ENCODE data around the gene ITGB8.

The ITGB8 gene

GRCh38 chr7:20343941-20344340 is 13.2 kb downstream of the ITGB8 start:
- DNase-seq, result no peak

DNA sequence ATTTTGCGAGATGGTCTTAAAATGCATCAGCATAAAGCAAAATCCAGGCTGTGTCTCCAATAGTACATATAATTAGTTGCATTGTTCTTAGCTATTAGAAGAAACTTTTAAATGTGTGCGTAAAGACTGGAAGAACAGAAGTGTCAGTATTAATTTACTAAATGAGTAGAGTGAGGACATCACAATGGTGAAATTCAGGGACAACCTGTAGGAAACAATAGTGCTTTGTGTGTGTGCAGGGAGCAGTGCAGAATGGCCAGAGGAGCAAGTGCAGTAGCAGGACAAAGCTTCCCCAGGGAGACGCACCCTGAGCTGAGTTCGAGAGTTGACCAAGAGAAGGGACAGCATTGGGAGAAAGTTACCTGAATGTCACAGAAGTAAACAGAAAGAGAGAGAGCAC is 13.7 kb downstream of the ITGB8 start:
- DNase-seq, result no peak

GRCh38 chr7:20346577-20346976 is 15.9 kb downstream of the ITGB8 start:
- no peak for DNase-seq

DNA sequence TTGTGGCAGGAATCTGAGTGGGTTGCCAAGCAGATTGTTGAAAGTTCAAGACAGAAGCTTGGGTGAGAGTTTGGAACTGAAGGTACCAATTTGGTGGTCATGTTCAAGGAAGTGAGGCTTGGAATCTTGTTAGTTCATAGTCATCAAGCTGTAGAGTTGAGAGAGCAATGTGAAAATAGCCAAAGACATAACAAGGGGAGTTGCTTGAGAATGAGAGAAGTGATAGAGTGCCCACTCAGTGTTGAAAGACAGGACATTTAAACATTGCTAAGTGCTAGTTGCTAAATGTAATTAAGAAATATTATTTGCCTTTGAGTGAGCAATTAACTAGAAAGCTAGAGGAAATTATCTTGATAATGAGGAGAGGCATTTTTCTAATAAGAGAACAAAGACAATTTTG is 17.0 kb downstream of the ITGB8 start:
- no peak for DNase-seq

- DNase-seq, result no peak
These were observed 17.6 kb downstream of the ITGB8 start for GRCh38 chr7:20348125-20348807.

- DNase-seq, result no peak
These were observed 19.8 kb downstream of the ITGB8 start for GRCh38 chr7:20350518-20350951.

DNA sequence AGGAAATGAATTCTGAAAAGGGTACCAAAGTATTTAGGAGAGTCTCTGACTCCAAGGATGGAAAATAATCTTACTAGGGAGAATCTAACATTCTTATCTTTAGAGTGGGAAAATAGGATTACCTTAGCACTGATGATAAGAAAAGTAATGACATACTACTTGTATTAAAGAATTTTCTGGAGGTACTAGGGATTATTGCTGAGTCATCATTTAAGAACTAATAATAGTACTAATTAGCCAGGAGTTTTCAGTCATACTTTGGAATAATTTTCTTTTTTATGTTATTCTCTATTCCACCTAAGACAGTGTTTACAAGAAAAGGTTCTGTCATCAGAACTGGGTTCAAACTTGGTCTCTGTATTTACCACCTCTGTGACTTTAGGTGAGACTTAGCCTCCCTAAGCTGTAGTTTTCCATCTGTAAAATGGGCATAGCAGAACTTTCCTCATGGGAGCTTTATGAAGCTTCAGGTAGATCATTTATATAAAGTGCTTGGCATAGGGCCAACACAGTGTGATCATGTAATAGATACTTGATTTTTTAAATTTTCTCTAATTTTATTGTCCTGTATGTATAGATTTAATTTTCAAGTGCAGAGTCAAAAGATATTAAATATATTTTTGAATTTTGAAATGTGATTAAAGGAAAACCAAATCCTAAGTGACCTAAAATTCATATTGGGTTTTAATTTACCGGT is 20.4 kb downstream of the ITGB8 start:
- no peak for DNase-seq

DNA sequence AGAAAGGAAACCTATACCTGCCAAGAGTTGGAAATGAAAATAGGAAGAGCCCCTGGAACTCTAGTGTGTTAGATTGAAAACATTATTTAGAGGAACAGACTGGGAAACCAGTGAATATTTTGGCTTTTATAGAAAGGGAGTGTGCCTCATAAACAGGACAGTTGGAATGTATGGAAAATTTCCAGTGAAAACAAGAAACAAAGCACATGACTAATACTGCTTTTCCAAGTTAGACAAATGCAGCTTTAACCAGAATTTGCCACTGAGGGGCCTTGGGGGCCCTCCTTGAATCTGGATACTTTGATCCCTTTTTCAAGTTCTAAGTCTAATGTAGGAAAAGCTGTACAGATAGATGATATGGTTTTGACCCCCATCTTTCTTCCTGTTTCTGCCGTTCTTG is 21.2 kb downstream of the ITGB8 start:
- DNase-seq, result peak; percentile 74

GRCh38 chr7:20352573-20353306 is 22.0 kb downstream of the ITGB8 start:
- peak; percentile 19 for DNase-seq

DNA sequence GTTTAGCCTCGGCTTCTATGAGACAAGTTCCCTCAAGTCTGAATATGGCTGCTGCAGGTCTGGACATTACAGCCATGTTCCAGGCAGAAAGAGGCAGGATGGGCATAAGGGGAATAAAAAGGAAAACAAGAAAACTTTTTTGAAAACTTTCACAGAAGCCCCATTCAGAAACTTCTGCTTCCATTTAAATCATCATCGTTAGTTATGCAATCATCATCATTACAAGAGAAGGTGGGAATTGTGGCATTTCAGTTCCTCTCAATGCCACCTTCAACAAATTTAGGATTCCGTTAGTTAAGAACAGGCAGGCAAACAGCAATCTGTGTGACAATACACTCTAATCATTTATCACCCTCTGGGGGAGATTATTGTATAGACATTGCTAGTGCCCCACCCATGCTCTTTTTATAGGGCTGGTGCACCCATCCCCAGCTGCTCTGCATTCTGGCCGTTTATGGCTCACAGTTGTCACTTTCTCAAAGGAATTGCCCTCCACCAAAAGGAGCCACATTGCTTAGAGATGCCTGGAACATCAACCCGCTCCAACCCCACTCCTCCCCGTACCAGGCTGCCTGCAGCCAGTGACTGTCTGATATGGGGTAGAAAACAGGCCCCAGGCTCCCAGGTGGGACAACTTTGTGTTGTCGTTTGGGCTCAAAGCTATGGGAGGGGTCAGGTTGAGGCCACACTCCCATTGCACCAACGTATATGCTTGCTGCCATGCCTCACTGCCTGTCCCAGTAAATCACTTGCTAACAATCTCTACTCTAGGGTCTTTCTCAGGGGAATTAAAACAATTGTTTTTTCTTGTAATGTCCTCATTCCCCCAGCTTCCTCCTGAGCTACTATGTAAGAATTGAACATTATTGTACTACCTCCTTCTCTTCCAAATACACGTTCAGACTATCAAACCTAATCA is 24.2 kb downstream of the ITGB8 start:
- DNase-seq, result no peak

DNA sequence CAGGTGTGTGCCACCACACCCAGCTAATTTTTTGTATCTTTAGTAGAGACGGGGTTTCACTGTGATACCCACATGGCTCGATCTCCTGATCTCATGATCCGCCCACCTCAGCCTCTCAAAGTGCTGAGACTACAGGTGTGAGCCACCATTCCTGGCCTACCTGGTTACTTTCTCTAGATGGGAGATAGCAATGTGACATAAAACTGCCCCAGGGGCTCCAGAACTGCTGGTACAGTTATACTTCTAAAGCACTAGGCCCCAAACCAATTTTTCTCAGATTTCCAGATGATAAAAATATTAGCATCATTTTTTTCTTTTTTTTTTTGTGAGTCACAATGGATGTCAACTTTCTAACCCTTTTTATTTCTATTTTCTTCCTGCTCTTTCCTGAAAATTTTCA is 27.4 kb downstream of the ITGB8 start:
- DNase-seq, result no peak

GRCh38 chr7:20358762-20359282 is 28.1 kb downstream of the ITGB8 start:
- no peak for DNase-seq

- peak; percentile 58 for DNase-seq
These were observed 28.8 kb downstream of the ITGB8 start for GRCh38 chr7:20359341-20359963.

DNA sequence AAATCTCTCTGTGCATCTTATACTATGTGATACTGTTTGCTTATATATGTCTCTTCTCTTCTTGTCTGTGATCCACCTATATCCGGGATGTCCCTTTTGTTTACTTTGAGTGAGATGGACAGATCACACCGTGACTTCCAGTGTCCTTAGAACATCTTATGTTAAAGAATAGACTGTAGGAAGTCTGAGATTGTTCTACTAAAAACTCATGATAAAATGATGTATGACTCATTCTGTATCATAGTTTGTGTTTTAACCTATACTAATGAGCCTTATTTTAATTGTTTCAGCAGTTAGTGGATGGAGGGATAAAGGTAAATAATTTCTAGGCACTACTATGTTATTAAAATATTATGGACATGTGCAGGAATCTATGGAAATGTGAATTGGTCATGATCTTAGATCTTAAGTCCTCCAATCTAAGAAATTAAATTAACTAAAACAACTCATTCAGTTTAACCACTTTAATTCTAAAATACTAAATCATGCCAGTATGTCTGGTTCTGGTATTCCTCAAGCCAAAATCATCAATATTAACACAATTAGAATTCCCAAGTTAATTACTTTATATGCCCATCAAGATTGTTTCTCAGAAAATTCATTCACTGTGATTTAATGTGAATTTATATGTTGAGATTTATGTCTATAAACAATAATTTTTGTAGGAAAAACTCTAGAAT is 32.0 kb downstream of the ITGB8 start:
- no peak for DNase-seq

GRCh38 chr7:20364571-20365196 is 34.0 kb downstream of the ITGB8 start:
- DNase-seq, result no peak

DNA sequence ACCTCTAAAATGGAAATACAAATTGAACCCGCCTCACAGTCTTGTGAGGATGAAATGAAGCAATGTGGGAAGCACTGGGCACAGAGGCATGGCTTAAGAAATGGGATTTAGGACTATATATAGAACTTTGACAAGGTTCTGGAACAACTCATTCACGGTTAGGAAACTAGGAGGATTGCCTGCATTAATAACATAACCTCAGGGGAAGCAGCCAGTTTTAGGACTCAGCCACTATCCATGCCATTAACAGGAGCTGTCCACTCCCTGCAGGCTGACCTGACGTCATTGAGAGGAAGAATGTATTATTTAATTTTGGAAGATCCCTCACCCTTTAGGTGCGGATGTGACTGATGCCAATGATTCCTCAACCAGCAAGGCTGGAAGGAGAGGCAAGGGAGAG is 34.8 kb downstream of the ITGB8 start:
- DNase-seq, result no peak

GRCh38 chr7:20374399-20374798 is 43.7 kb downstream of the ITGB8 start:
- DNase-seq, result no peak

DNA sequence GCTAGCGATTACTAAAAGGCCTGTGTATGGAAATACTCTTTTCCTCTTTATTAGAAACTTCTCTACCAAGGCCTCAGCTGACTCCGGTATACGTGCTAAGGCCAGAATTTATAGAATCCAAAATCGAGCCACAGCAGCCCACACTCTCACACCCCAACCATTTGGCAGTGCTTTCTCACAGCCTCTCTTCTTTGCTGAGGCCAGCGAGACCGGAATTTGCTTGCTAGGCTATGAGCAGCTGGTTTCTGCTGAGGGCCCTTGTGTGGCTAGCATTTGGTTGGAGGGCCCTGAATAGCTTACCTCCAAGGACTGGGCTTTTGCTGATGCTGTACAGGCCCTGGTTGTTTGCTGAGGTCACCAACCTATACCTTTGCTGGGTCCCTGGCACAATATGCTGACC is 46.1 kb downstream of the ITGB8 start:
- no peak for DNase-seq

GRCh38 chr7:20381406-20382034 is 50.8 kb downstream of the ITGB8 start:
- no peak for DNase-seq

DNA sequence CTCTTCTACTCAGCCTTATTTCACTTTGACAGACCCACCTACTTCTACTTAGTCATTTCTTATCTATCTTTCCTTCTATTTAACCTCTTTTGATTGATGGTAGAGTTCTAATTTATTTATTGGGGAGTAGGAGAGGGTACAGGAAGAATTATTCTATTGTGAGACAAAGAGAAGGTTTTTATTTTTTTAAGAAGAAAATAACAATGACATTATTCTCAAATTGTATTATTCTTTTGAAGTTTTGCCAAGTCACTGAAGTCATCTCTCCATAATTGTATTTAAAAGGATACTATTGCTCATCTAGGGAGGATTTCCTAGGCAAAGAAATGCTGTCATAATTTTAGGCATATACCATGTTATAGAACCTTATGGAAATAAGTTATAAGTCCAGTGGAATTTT is 52.7 kb downstream of the ITGB8 start:
- no peak for DNase-seq
